GM18505 (cell line): ENCODE data around the gene WNK2.
"Not testable (repeated sequence)": the region's sequence is repeated elsewhere in the genome, so short reads cannot be mapped to it uniquely, and the experiment has no call there.

ENCODE experiments used
- ATAC-seq: cut with Tn5 transposase; IDR thresholded peaks from one replicate; pipeline ENCODE4 v1.9.1; 2021; ENCODE audit not compliant: unreplicated experiment
- POLR2A ChIP-seq: IDR thresholded peaks from 4 replicates; pipeline ENCODE4 v1.6.1; 2011; ENCODE audit warnings: borderline replicate concordance; ENCODE audit not compliant: insufficient read depth, insufficient read length; ENCODE audit errors: extremely low read depth

Gene WNK2

DNA sequence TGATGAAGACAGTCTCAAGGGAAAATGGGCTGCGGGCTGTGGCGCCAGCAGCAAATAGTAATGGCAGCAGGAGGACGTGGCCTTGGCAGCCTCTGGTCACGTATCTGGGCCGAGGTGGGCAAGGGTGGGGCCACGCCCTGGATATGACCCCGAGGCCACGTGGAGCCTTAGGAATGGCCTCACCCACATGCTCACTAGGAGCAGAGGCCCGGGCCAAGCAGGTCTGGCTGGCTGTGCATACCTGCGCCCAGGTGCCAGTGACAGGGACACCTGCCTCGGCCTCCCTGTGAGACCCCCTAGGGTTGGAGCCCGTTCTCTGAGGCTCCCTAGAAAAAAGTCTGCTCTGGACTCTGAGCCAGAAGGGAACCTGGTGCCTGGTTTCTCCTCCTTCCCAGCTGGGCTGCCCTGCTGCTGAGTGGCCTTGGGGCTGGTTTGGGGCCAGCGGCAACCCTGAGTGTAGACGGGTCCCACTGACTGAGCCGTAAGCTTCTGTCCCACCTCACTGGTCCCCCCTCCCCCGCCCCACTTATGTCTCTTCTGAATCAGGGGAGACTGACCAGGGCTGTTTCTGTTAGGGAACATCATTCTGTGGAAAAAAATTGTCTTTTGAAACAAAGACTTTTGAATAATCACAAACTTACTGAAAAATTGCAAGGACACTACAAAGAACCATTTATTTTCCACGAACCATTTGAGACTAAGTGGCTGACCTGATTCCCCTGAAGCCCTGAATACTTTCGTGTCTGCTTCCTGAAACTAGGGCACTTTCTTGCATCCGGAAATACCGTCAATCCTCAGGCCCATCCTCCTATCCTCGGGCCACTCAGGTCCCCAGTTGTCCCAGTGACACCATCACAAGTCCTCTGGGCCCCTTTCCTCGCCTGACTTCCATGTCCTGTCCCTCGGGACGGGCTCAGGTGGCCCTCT, 60.8 kb downstream of the WNK2 start:
- ATAC-seq, result no peak
- no peak for TF ChIP-seq POLR2A

DNA sequence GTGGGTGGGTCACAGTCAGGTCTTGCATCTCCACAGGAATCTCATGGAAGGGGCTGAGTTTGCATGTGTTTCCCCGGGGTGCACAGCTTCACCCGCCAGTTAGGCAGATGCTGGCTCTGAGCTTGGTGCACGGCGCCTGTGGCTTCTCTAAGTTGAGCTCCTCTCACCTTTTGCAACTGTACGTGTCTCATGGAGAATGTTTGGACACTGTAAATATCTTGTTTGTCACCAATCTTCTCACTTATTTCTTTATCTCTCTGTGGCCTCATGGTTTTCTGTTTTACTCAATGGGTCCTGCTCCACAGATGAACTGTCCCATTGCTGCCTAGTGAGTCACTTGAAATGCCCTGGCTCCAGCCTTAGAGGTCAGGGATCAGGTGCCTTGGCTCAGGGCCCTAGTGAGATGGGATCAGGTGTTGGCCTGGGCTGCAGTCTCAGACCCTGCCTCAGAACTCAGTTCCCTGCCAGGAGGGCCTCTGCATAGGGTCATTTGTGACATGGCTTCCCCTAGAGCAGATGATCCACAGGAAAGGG, 61.6 kb downstream of the WNK2 start:
- ATAC-seq, result no peak
- no peak for TF ChIP-seq POLR2A

DNA sequence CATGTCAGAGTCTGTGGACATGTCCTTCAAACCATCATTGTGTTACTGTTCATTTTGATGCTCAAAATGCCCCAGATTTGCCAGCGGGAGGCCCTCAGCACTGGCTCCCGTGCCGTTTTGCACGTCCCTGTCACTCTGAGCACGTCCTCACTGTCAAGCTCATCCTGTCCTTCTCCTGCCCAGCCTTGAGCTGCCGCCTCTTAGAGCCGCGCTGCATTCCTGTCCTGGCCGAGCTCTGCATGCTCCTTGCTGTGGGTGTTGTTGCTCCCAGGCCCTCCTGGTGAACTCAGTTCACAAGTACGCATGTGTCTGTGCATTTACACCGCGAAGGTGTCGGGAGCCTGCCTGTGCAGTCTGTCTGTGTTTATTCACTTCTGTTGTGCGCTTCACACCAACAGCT, 62.2 kb downstream of the WNK2 start:
- ATAC-seq, result no peak
- TF ChIP-seq POLR2A, result no peak

DNA sequence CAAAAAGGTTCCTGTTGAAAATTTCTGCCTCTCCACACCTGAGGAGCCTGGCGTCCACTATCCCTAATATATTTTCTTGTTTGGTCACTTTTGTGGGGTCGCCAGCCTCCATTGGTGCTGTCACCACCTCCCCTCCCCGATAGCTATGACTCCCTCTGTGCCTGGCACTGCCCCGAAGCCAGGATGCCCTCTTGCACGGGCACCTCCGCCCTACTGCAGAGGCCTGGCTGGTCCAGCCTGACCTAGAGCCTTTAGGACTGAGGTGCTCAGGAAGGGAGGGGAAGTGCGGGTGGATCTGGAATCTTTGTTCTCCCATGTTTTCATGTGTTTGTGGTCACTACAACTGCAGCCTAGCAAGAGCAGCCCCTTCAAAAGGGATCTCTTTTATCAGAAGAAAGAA, 62.6 kb downstream of the WNK2 start:
- no peak for ATAC-seq
- TF ChIP-seq POLR2A, result no peak

DNA sequence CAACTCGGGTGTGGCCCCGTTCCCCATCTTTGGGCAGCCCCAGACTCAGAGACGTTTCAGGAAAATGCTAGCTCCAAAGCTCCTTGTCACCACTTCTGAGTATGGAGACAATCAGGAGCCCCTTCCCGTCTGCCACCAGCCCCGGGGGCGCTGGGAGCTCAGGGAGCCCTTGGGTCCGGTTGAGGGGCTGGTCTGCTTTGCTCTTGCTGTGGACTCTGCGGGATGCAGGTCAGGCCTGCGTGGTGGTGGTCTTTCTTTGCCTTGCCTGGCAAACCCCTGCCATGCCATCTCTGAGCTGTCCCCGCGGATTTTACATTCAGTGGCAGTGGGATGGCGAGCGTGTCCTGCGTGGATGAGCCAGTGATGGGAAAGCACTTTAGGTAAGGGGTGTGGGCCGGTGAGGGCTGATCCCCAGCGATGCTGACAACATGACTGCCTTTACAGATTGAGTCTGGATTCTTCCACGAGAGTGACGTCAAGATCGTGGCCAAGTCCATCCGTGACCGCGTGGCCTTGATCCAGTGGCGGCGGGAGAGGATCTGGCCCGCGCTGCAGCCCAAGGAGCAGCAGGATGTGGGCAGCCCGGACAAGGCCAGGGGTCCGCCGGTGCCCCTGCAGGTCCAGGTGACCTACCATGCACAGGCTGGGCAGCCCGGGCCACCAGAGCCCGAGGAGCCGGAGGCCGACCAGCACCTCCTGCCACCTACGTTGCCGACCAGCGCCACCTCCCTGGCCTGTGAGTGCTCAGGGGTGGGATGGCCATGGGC, 63.3 kb downstream of the WNK2 start:
- no peak for TF ChIP-seq POLR2A

DNA sequence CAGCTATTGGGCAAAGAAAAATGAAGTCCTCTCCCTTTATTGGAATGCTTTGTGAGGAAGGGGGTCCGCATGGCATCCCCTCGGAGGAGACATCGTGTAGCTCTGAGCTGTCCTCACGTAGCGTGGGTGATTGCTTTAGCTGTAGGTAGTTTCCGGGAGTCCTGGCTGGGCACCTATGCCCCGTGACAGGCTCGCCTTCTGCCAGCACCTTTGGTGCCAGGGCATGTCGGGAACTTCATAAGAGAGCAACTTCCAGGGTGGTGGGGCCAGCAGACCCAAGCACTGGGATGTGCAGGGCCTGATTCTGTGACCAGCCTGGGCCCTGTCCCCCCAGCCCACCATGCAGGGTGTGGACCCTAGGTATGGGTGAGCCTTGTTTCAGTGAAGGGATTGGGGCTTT, 64.0 kb downstream of the WNK2 start:
- TF ChIP-seq POLR2A, result no peak
- ATAC-seq, result no peak

More for the DNA sequence above, 63.3 kb downstream of the WNK2 start:
- ATAC-seq, result no peak

DNA sequence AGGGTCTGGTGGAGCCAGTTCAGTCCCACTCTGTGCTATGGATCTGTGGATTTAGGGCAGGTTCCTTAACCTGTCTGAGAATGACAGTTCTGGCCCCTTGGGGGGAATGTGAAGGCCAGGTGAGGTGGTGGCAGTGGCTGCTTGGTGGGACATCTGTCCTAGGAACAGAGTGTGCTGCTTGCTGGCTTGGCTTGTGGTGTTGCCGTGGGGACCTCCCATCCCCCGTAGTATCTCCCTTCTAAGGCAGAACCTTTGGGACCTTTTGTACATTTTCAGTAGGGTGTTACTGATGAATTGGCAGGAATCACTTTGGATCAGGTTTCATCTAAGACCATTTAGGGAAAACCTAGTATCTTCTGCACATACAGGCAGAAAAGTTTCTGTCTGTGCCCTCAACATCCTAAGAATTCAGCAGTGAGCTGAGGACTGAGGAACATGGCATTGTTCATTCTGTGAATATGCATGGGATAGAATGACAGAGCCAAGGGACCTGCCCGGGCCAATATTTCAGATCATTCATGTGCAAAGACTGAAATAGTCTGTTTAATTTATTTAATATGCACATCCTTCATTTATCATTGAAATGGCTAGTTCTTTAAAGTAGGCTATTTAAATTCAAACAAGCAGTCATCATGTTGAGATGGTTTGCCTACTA, 64.6 kb downstream of the WNK2 start:
- no peak for ATAC-seq
- no peak for TF ChIP-seq POLR2A

DNA sequence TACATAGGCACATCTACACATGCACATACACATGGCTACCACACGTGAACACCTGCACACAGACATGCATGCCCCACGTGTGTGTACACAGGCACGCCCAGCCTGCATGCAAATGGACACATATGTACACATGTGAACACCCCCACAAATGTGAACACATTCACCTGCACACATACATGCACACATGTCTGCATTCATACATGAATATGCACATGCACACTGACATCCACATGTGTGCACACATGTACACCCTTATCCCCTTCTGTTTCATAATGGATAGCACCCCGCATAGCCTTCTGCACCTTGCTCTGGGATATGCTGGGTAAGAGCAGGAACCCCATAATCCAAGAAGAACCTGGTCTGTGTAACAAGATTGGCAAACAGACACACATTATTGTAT, 66.2 kb downstream of the WNK2 start:
- TF ChIP-seq POLR2A, result no peak
- no peak for ATAC-seq

DNA sequence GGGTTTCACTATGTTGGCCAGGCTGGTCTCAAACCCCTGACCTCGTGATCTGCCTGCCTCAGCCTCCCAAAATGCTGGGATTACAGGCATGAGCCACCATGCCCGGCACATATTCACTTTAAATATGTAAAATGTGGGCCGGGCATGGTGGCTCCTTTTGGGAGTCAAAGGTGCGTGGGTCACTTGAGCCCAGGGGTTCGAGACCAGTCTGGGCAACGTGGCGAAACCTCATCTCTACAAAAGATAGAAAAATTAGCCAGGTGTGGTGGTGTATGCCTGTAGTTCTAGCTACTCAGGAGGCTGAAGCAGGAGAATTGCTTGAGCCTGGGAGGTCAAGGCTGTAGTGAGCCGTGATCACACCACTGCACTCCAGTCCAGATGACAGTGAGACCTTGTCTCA, 67.4 kb downstream of the WNK2 start:
- not testable (repeated sequence) for ATAC-seq

DNA sequence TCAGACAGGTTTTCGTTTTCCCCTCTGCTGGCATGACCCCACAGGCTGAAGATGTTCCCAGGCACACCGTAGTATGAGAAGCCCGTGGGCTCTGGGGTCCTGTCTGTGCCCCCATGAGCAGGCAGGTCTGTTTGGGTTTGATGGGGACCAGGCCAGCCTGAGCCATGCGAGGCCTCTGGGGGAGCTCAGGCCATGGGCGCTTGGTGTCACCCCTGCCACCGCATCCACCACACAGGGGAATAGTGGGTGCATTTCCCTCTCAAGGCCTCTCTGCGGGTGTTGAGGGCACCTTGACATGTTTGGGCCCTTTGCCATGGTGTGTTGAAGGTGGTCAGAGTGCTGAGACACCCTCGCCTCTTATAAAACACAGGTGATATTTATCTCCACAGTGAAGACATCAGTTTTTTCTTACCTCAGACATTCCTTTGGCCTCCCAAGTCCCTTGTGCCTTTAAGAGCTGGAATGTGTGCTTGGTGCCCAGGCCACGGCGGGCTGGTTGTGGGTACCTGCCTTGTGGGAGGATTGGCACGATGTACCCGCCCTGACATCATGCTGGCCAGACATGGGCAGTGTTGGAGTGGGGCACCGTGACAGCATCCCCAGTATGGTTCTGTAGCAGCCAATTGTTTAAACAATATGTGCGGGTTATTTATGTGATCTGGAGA, 68.3 kb downstream of the WNK2 start:
- ATAC-seq, result no peak
- no peak for TF ChIP-seq POLR2A

DNA sequence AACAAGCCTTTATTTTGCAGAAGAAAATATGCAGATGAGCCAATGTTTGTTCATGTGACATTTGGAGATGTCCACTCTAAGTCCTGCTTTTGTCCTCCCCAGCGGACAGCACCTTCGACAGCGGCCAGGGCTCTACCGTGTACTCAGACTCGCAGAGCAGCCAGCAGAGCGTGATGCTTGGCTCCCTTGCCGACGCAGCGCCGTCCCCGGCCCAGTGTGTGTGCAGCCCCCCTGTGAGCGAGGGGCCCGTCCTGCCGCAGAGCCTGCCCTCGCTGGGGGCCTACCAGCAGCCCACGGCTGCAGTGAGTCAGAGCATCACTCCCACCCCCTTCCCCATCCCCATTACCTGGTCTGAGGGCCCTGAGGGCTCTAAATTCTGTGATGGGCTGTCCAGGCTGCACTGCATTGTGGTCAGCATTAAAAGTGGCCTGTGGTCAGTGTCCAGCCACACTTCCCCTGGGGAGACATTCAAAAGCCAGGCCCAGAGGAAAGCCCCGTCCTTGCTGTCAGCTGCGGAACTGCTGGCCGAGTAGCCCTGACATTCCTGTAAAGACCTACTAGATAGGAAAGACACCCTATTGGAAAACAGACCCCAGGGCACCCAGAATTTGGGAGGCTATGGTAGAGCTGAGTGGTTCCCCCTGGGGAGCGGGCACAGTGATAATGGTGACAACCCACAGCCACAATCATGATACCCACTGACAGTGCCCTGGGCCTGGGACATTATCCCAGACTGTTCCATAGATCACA, 69.0 kb downstream of the WNK2 start:
- no peak for ATAC-seq
- TF ChIP-seq POLR2A, result no peak

DNA sequence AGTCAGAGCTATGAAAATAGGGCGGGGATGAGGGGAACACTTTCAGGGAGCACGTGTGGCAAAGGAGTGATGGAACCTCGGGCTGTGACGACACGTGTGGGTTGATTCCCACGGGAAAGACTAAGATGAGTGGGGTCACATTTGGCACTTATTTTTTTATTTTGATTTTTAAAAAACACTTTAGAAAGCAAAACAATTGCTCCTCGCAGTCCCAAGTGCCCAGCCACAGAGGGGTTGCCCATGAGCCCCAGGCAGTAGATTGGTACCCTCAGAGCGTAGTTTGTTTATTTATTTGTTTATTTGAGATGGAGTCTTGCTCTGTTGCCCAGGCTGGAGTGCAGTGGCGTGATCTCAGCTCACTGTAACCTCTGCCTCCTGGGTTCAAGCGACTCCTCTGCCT, 69.7 kb downstream of the WNK2 start:
- TF ChIP-seq POLR2A, result no peak
- no peak for ATAC-seq
